Endothelial cell of umbilical vein (primary cell): ENCODE measurements around the gene ANKDD1B. TPM values are rescaled to one million over a fixed set of nuclear protein-coding genes. Genes with fewer than 3 reads are reported as not detected.

Experiments used
- BruUV-seq: library from RNA; stranded (reverse); fragments of 400-500 nt; replicated peaks from 2 replicates; lab custom pipeline; 2021; lab: Mats Ljungman, UMichigan
- CTCF ChIA-PET: fragments of 300-600, 350-600 bp; sonication (Branson Sonifier 250); formaldehyde crosslinking; loops from one replicate; lab custom pipeline; 2021; ENCODE audit warnings: antibody characterized with exemption, inconsistent platforms; lab: Charles Lee
- POLR2A ChIA-PET: fragments of 300-600, 350-600 bp; sonication (Branson Sonifier 250); formaldehyde crosslinking; loops from one replicate; lab custom pipeline; 2021; ENCODE audit warnings: antibody characterized with exemption, inconsistent platforms; lab: Charles Lee
- DNase-seq: peaks from one replicate; pipeline ENCODE4 v3.0.0-alpha.2; 2011; ENCODE audit warnings: low read depth, low spot score
- FAIRE-seq: peaks from 2 replicates; lab custom pipeline; 2011; peaks lifted over from hg19 to GRCh38; lab: Jason Lieb, UNC
- H2AFZ ChIP-seq: 2 replicates; pipeline ENCODE4 v1.6.0; 2012; ENCODE audit warnings: low read depth, low read length, control low read depth, inconsistent platforms
- H3K27ac ChIP-seq: 2 replicates; pipeline ENCODE4 v1.5.1; 2011; ENCODE audit warnings: low read depth, mild to moderate bottlenecking, control low read depth, low read length, moderate library complexity; ENCODE audit not compliant: insufficient read depth
- H3K27me3 ChIP-seq, 2 experiments: 2 replicates each; pipeline versions ENCODE4 v1.6.0 to v1.6.1; 2011; ENCODE audit warnings: low read length in 2 of 2, mixed read lengths in 1 of 2; ENCODE audit not compliant: control insufficient read depth in 2 of 2, insufficient read depth in 2 of 2
- H3K36me3 ChIP-seq, 2 experiments: 2 replicates in 1 of 2; 3 replicates in 1 of 2; pipeline ENCODE4 v1.5.1; 2011; ENCODE audit warnings: low read length in 2 of 2, mild to moderate bottlenecking in 1 of 2, moderate library complexity in 1 of 2; ENCODE audit not compliant: control insufficient read depth in 2 of 2, insufficient read depth in 2 of 2; ENCODE audit errors: extremely low read depth in 1 of 2
- H3K4me1 ChIP-seq: 3 replicates; pipeline ENCODE4 v1.5.1; 2011; ENCODE audit warnings: mild to moderate bottlenecking, low read length; ENCODE audit not compliant: control insufficient read depth, insufficient read depth; ENCODE audit errors: extremely low read depth
- H3K4me2 ChIP-seq: 2 replicates; pipeline ENCODE4 v1.6.1; 2011; ENCODE audit warnings: low read length, control low read depth, mixed read lengths; ENCODE audit not compliant: insufficient read depth
- H3K4me3 ChIP-seq, 3 experiments: fragments of 200-600 bp in 1 of 3; sonication (generic), shearing (Covaris generic) in 1 of 3; replicated peaks in 1 of 3; 2 replicates each; pipeline ENCODE4 v1.5.1; 2011 to 2016; ENCODE audit warnings: control low read depth in 3 of 3, low read length in 3 of 3, mild to moderate bottlenecking in 2 of 3, inconsistent platforms in 1 of 3, low read depth in 1 of 3, moderate library complexity in 1 of 3; ENCODE audit not compliant: insufficient read depth in 1 of 3
- H3K79me2 ChIP-seq: 2 replicates; pipeline ENCODE4 v1.6.0; 2012; ENCODE audit warnings: low read length, inconsistent platforms; ENCODE audit not compliant: control insufficient read depth, insufficient read depth
- H3K9ac ChIP-seq: replicated peaks from 2 replicates; pipeline ENCODE3; 2011; ENCODE audit warnings: low read length, control low read depth; ENCODE audit not compliant: insufficient read depth; ENCODE audit errors: extremely low read depth
- H3K9me1 ChIP-seq: replicated peaks from 3 replicates; pipeline ENCODE4 v1.6.0; 2011; ENCODE audit warnings: mild to moderate bottlenecking, low read length; ENCODE audit not compliant: control insufficient read depth, insufficient read depth; ENCODE audit errors: extremely low read depth
- H3K9me3 ChIP-seq: replicated peaks from 2 replicates; pipeline ENCODE4 v1.5.1; 2012; ENCODE audit warnings: low read length, inconsistent platforms; ENCODE audit not compliant: control insufficient read depth, insufficient read depth
- H4K20me1 ChIP-seq: replicated peaks from 2 replicates; pipeline ENCODE3; 2011; ENCODE audit warnings: mild to moderate bottlenecking, low read length; ENCODE audit not compliant: control insufficient read depth, insufficient read depth; ENCODE audit errors: extremely low read depth
- EZH2 ChIP-seq: IDR thresholded peaks from 2 replicates; pipeline ENCODE4 v1.6.1; 2012; ENCODE audit warnings: borderline replicate concordance, low read depth, mild to moderate bottlenecking, moderate library complexity, low read length, inconsistent platforms; ENCODE audit not compliant: severe bottlenecking
- FOS ChIP-seq: IDR thresholded peaks from 2 replicates; pipeline ENCODE4 v1.6.1; 2011; ENCODE audit warnings: mild to moderate bottlenecking, low read length, moderate library complexity, borderline replicate concordance; ENCODE audit not compliant: insufficient read depth
- GATA2 ChIP-seq: IDR thresholded peaks from 2 replicates; pipeline ENCODE4 v1.7.0; 2011; ENCODE audit warnings: low read depth, mild to moderate bottlenecking, moderate library complexity, mixed read lengths, low read length; ENCODE audit not compliant: insufficient read length, insufficient read depth
- JUN ChIP-seq: IDR thresholded peaks from 2 replicates; pipeline ENCODE4 v1.6.1; 2011; ENCODE audit warnings: borderline replicate concordance, low read depth; ENCODE audit not compliant: insufficient read length, insufficient read depth
- MYC ChIP-seq: IDR thresholded peaks from one replicate; pipeline ENCODE4 v1.6.1; 2011; ENCODE audit warnings: mild to moderate bottlenecking, low read depth, low read length
- POLR2A ChIP-seq: IDR thresholded peaks from 2 replicates; pipeline ENCODE4 v1.6.1; 2012; ENCODE audit warnings: low read depth, mild to moderate bottlenecking, control low read depth, low read length
- POLR2AphosphoS5 ChIP-seq: IDR thresholded peaks from 2 replicates; pipeline ENCODE4 v1.6.1; 2012; ENCODE audit warnings: low read depth, mild to moderate bottlenecking, control low read depth, low read length, moderate library complexity; ENCODE audit not compliant: insufficient read depth
- dilution Hi-C: fragments of 300-500 bp; cut with MboI; formaldehyde crosslinking; loops from one replicate; pipeline ENCODE4 v1.15.0; 2019; ENCODE audit warnings: low sequenced_read_pairs; ENCODE audit not compliant: extremely low pct_ligation_motif_present
- intact Hi-C: fragments of 100-400 bp; cut with micrococcal nuclease; formaldehyde crosslinking; loops from one replicate; pipeline ENCODE4 v1.10.0; 2022
- polyA plus RNA-seq, 4 experiments: library from polyadenylated mRNA; depleted of rRNA in 3 of 4; stranded (reverse) in 3 of 4; unstranded in 1 of 4; fragments of >200 nt; gene quantifications; 2 replicates each; pipeline versions ENCODE4 v1.2.1 to v1.2.3, GENCODE V29; 2011 to 2012; ENCODE audit warnings: missing spikeins in 1 of 4
- total RNA-seq: library from RNA; stranded (reverse); gene quantifications from 2 replicates; pipeline ENCODE4 v1.2.3, GENCODE V29; 2021
- TF ChIP-seq, protein P1 (sequence below), 2 donors: IDR thresholded peaks; 1 replicate in 1 of 2; 2 replicates in 1 of 2; pipeline ENCODE4 v1.5.1; 2011; ENCODE audit warnings: low read length in 2 of 2, mild to moderate bottlenecking in 2 of 2, moderate library complexity in 2 of 2, control low read depth in 1 of 2, inconsistent platforms in 1 of 2, low read depth in 1 of 2; ENCODE audit not compliant: insufficient read depth in 1 of 2; ENCODE audit errors: extremely low read depth in 1 of 2
- TF ChIP-seq, protein P2 (sequence below): IDR thresholded peaks from 2 replicates; pipeline ENCODE4 v1.6.1; 2011; ENCODE audit not compliant: insufficient read depth, insufficient read length

The ANKDD1B gene
- total and polyA plus RNA-seq, 2 donors (not counting 3 experiments of a cell fraction or from before 2014, with no cell fraction given) = 0.15 to 0.71 TPM

- POLR2A ChIA-PET = no interaction called here
- dilution Hi-C loops = no loop called here
- Histone ChIP-seq H3K27me3 (peaks cover 8 to 9% of the 10 kb centered on the region in 2 experiments), H3K4me3 (peak overlapping the region; percentile 49 to 88 (median 86)), H3K79me2 (peaks cover 15% of the 10 kb centered on the region), H3K27ac (peak overlapping the region; percentile 53), H3K36me3 (peaks cover 0 to 2% of the 10 kb centered on the region in 2 experiments), H3K9ac (peak overlapping the region; percentile 61), H3K4me2 (peak overlapping the region; percentile 86), H3K4me1 (peaks cover 7% of the 10 kb centered on the region), H2AFZ (peak overlapping the region; percentile 79), H3K9me1 (no peaks in the 10 kb centered on the region), H4K20me1 (no peaks in the 10 kb centered on the region), H3K9me3 (no peaks in the 10 kb centered on the region)
- CTCF ChIA-PET = interaction anchor here (0.6 to 1.5 kb wide), 5 partner anchors 11 to 380 kb away, joined by 3 to 8 read pairs (median 3); partner anchors contain the start of gene HMGCR
- no peak for TF ChIP-seq POLR2A
- no peak for TF ChIP-seq MYC
- TF ChIP-seq POLR2AphosphoS5 = no peak
- no peak for TF ChIP-seq FOS
- TF ChIP-seq, protein P1, sequence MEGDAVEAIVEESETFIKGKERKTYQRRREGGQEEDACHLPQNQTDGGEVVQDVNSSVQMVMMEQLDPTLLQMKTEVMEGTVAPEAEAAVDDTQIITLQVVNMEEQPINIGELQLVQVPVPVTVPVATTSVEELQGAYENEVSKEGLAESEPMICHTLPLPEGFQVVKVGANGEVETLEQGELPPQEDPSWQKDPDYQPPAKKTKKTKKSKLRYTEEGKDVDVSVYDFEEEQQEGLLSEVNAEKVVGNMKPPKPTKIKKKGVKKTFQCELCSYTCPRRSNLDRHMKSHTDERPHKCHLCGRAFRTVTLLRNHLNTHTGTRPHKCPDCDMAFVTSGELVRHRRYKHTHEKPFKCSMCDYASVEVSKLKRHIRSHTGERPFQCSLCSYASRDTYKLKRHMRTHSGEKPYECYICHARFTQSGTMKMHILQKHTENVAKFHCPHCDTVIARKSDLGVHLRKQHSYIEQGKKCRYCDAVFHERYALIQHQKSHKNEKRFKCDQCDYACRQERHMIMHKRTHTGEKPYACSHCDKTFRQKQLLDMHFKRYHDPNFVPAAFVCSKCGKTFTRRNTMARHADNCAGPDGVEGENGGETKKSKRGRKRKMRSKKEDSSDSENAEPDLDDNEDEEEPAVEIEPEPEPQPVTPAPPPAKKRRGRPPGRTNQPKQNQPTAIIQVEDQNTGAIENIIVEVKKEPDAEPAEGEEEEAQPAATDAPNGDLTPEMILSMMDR (IDR thresholded peaks at IDR 0.05; ENCODE audit: extremely low read depth in 1 of 2, insufficient read depth in 1 of 2, low read depth in 1 of 2, low read length in 2 of 2) = no peak
- TF ChIP-seq EZH2 = no peak
- no peak for TF ChIP-seq JUN
- TF ChIP-seq, protein P2, sequence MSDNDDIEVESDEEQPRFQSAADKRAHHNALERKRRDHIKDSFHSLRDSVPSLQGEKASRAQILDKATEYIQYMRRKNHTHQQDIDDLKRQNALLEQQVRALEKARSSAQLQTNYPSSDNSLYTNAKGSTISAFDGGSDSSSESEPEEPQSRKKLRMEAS = no peak
- TF ChIP-seq GATA2 = no peak
- intact Hi-C loops = loop anchor here (1.0 to 10.0 kb wide), 6 partner anchors 150 to 662 kb away; partner anchors contain the start of genes ANKRD31, CERT1, GCNT4 and POLK
- FAIRE-seq (no peak), DNase-seq (no peak)
- BruUV-seq = TSS peak; percentile 66
Observed at GRCh38 chr5:75716715-75717081, 105.4 kb downstream of the ANKDD1B start.
